GM21737 (cell line): ENCODE results near the gene LCOR.
A peak's percentile ranks its signal among the peaks of the same experiment; 100 is the strongest.
"Not testable (repeated sequence)": the region's sequence is repeated elsewhere in the genome, so short reads cannot be mapped to it uniquely, and the experiment has no call there.

Experiments
- ATAC-seq: cut with Tn5 transposase; IDR thresholded peaks from one replicate; pipeline ENCODE4 v1.9.1; 2021; ENCODE audit warnings: mild to moderate bottlenecking, moderate library complexity; ENCODE audit not compliant: unreplicated experiment

Gene LCOR

DNA sequence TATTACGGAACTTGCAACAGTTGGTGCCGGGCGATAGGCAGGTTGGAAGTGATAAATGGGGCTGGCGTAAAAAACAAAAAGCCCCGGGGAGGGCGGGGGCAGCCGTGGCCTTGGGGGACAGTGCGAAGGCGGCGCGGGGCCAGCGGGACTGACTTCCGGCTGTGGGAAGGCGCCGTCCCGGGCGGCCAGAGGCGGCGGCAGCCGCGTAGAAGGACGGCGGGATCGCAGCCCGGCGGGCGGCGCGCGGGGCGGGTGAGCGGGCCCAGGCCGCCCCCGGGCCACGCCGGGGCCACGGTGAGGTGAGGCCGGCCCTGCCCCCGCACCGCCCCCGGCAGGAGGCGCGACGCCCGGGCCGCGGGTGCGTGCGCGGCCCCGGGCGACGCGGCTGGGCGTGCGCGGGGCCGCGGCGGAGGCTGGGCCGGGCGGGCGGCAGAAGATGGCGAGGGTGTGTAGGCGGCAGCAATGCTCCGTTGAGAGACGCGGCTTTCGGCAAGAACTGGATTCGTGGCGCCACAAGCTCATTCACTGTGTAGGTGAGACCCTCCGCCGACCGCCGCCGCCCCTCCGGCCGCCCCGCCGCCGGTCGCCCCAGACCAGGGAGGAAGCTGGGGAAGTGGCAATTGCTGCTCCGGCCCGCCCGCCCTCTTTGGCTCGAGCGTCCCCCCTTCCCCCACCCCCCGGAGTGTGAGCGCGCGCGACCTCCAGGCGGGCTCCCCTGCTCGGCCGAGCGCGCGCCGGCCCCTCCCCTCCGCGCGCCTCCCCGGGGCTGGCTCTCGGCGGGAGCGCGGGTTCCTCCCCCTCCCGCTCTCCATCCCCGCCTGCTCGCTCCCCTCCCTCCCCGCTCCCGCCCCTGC is at the start of gene LCOR:
Gene LCOR (plus strand): TSS at position 432 of the 854 bp plus-strand sequence. CDS start 116,760 bp downstream, outside the sequence.
- peak; percentile 60 for ATAC-seq

DNA sequence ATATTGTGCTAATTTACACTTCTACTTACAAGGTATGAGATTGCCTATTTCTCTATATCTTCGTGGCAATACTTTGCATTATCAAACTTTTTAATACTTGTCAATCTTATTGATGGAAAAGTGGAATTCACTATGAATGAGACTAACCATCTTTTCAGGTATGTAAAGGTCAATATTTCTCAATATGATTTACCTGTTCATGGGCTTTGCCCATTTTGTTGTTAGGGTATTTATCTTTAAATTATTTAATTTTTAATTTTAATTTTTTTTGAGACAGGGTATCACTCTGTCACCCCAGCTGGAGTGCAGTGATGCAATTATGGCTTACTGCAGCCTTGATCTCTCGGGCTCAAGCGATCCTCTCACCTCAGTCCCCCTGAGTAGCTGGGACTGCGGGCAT is 47.8 kb upstream of the LCOR start:
- ATAC-seq, result no peak

DNA sequence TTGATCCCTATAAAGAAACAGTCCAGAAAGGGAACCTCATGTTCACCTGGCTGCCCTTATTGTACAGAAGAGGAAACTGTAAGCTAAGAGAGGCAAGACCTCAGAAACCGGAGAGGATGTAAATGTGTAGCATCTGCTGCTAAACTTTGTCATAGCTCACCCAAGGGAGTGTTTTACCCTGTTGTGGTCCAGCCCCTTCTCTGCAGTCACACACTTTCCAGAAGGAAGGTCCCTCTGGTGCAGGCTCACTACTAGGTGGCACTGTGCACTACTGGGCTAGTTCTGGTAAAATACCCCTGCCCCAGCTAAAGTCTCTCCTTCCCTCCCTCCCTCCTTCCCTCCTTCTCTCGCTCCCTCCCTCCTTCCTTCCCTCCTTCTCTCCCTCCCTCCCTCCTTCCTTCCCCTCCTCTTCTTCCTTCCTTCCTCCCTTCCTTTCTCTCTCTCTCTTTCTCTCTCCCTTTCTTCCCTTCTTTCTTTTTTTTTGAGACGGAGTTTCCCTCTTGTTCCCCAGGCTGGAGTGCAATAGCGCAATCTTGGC is 42.5 kb upstream of the LCOR start:
- ATAC-seq, result peak; percentile 85

DNA sequence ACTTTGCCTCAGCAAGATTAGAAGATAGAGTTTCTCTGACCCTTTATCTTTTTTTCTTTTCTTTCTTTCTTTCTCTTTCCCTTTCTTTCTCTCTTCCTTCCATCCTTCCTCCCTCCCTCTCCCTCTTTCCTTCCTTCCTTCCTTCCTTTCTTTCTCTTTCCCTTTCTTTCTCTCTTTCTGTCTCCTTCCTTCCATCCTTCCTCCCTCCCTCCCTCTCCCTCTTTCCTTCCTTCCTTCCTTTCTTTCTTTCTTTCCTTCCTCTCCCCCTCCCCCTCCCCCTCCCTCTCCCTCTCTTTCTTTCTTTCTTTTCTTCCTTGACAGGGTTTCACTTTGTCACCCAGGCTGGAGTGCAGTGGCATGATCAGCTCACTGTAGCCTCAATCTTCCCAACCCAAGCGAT is 40.2 kb upstream of the LCOR start:
- ATAC-seq, result no peak

DNA sequence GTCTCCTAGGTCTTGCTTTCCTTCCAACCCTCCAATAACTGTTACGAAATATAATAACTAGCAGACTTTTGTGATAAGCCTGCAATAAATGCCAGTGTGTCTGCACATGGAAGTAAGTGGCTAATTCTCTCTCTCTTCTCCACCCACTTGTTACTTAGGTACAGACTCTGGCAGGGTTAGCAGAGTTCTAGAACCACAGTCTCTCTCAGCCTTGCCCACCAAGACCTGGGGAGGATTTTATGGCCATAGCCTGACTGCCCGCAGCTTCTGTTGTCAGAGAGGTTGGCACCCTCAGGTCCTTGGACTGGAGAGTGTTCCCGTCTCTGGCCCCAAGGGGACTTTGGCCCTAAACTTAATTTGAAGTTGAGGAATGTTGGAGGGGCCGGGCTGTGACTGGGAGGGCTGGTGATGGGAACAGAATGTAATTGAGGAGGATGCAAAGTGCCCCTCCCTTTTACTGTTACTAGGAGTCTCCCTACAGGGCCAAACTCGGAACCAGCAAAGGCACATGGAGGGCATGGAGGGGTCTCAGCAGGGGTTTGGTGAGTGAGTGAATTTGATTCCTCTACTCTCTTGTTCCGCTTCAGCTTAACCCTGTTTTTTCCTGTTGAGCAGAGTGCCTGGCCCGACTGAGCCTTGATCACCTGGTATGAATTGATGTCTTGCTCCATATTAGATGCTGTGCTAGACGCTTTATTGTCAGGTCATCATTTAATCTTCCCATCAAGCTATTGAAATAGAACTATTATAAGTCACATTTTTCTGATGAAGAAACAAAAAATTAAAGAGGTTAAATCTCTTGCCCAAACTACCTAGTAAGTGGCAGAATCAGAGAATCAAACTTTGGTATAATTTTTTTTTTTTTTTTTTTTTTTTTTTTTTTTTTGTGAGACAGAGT is 37.0 kb upstream of the LCOR start:
- ATAC-seq, result no peak

DNA sequence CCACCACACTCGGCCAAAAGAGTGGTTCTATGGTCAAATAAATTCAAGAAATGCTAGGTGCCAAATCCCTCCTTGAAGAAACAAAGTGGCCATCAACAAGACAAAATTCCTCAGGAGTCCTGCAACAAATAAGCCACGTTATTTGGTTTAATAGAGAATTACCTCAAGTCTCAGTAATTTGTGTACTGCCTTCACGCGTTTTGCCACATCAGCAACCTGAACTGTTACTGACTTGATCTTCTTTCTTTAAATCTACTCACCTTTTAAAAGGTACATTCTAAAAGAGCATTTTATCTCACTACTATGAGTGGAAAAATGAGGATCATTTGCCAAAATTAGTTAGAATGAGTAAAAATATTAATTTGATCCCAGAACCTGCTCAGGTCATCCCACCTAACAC is 34.6 kb upstream of the LCOR start:
- ATAC-seq, result no peak

DNA sequence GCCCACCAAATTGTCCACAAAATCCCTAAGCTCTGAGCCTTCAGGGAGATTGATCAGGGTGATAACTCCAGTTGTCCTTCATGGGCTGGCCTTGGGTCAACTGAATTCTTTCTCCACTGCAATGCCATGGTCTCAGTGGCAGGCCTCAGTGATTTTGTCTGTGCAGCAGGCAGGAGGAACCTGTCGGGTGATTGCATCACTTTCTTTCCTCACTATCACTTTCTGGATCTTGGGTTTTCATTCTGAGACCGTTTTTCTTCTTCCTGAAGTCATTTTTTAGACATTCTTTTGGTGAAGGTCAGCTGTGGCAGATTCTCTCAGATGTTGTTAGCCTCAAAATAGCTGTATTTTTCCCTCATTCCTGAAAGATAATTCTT is 28.8 kb upstream of the LCOR start:
- no peak for ATAC-seq

DNA sequence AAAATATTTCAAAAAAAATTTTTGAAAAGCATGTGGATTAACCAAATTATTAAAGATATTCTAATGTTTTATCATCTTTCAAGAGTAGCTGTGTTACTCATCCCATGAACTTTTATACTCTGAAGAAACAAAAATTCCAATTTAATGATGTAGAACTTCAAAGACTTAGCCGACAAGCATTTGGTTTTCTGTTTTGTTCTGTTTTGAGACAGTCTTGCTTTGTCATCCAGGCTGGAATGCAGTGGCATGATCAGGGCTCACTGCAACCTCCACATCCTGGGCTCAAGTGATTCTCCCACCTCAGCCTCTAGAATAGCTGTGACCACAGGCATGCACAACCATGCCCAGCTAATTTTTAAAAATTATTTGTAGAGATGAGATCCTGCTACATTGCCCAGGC is 17.8 kb upstream of the LCOR start:
- ATAC-seq, result no peak

DNA sequence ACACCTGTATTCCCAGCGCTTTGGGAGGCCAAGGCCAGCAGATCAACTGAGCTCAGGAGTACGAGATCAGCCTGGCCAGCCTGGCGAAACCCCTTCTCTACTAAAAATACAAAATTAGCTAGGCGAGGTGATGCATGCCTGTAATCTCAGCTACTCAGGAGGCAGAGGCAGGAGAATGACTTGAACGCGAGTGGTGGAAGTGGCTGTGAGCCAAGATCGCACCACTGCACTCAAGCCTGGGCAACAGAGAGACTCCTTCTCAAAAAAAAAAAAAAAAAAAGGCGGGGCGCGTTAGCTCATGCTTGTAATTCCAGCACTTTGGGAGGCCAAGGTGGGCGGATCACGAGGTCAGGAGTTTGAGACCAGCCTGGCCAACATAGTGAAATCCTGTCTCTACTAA is 13.1 kb upstream of the LCOR start:
- ATAC-seq, result not testable (repeated sequence)

DNA sequence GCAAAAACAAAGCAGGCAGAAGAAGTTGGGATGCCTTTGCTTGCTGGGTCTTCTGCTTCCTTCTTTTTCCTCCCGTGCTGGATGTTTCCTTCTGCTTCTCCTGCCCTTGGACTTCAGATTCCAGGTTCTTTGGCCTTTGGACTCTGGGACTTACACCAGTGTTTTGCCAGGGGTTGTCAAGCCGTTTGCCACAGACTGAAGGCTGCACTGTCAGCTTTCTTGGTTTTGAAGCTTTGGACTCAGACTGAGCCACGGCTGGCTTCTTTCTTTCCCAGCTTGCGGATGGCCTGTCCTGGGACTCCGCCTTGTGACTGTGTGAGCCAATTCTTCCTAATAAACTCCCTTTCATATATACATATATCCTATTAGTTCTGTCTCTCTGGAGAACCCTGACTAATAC is 11.3 kb upstream of the LCOR start:
- no peak for ATAC-seq

DNA sequence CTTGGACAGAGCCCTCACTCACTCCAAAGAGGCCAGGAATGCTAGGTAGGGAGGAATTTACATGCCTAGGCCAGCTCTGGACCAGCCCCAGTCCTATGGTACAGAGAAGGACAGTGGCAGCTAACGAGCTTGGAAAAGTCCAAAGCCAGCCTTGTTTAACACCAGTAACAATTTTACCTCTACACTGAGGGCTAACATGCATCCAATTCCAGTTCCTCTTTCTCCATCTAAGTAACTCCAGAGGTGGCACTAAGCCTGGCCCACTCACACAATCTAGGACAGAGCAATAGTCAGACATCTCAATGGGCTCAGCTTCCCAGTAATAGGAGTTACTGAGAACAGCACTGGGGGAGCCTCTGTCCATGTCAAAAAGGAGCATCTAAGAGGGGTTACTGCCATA is 5.7 kb upstream of the LCOR start:
- ATAC-seq, result no peak

DNA sequence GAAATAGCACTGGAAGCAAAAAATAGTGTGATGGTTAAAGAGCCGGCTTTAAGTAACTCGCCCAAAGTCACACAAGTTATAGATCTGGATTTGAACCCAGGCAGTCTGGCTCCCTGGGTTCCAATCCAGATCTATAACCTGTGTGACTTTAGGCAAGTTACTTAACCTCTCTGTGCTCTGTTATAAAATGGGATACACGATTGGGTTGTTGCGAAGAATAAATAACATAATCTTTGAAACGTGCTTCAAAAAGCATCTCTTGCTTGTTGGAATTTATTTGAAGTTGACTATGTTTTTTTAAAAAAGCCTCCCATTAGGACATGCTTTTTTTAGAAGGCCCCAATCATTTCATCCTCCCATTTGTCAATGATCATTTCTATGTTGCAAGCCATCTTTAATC is 3.5 kb upstream of the LCOR start:
- no peak for ATAC-seq

DNA sequence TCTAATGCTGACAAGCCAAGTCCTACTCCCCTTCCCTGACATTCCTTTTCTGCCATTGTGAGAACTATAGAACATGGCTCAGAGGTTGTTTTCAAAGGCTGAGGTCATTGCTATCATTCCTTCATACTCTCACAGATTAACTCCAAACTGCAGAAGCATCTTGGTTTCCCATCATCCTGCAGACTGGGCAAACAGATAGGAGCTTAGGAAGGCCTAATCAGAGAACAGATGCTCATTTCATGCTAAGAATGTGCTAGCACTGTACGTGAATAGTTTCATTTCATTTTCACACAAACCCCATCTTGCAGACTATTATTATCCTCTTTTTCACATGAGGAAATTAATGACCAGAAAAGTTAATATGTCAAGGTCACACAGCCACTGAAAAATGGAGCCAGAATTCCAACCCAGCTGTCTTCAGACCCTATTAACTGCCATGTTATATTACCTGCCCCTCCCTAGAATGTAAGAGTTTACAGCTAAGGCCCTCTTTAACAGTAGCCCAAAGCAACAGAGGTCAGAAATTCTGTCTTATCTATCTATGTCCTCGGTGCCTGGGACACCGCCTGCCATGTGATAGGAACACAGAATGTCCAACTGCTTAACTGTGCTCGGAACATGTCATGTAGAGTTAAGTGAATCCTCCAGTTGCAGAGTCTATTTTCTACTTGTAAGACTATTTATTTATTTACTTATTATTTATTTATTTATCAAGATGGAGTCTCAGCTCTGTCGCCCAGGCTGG is 2.9 kb upstream of the LCOR start:
- no peak for ATAC-seq

DNA sequence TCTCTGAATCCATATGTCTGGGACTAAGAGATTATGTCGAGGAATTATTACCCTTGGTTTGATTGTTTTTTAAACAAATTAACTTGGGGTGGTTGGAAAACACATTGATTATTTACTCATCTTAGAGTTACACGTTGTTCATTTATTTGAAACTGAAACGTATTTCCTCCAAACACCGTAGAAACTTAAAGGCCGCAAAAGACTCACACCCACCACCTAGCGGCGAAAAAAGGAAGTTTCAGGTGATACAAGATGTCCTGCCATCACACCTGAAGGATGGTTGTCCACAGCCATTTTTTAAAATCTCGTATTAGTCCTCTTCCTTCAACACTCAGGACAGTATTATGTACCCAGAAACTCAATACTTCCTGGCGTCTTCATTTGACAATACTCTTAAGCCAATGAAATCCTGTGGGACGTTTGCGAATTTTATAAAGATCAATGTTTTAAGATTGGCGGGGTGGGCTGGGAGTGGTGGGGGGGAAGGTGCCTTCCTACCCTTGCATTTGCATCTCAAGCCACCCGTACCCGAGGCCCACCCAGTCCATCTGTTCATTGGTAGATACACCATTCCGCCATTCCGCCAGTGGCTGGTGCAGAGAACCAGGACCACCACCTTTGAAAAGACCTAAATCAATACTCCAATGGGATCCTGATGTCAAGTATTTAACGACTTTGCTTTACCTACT is 1.4 kb upstream of the LCOR start:
- ATAC-seq, result no peak

DNA sequence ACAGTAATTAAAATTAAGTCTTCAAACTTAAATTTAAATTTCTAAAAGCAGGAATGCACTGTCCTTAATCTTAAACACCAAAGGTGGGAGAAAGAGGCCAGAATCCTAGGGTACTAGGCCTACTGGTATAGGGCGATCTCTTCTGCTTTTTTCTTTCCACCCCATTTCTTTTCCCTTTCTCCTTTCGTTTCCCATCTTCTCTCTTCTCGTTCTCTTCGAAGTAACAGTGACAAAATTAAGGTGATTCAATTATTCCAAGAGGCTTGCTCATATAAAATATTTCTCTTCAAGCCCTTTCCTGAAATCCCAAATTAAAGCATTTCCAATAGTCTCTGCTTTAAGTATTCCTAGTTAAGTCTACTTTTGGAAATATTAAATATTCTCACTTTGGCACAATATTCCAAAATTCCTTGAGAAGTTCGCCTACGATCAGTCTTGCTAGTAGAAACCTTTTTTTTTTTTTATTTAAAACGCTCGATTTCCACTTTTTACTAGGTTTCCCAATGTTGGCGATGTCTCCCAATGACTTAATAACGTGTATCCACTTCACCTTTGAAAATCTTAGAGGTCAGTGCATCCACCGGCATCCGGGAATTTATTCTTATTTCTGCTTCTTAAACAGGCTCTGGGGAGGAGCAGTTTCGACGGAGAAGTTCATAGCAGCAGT is 765 bp upstream of the LCOR start:
- ATAC-seq, result no peak

DNA sequence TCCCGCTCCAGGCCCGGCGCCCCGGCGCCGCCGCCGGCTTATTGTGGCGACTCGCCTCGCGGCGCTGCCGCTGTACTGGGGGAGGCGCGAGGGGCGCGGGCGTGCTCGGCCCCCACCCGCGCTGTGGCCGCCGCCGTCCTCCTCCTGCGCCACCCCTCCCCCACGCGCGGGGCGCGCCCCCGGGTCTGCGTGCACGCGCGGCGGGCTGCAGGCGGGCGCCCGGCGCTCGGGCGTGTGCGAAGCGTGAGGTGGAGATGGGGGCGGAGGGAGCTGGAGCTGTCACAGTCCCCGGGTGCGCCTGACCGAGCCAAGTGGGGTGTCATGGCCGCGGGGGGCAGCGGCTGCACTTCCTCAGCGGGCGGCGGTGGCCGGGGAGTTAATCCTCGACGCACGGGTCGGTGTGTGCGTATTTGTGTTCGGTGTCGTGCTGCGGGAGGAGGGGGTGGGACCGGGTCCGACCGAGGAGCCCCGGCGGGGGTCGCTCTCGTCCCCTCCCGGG is 672 bp downstream of the LCOR start:
- peak; percentile 58 for ATAC-seq

DNA sequence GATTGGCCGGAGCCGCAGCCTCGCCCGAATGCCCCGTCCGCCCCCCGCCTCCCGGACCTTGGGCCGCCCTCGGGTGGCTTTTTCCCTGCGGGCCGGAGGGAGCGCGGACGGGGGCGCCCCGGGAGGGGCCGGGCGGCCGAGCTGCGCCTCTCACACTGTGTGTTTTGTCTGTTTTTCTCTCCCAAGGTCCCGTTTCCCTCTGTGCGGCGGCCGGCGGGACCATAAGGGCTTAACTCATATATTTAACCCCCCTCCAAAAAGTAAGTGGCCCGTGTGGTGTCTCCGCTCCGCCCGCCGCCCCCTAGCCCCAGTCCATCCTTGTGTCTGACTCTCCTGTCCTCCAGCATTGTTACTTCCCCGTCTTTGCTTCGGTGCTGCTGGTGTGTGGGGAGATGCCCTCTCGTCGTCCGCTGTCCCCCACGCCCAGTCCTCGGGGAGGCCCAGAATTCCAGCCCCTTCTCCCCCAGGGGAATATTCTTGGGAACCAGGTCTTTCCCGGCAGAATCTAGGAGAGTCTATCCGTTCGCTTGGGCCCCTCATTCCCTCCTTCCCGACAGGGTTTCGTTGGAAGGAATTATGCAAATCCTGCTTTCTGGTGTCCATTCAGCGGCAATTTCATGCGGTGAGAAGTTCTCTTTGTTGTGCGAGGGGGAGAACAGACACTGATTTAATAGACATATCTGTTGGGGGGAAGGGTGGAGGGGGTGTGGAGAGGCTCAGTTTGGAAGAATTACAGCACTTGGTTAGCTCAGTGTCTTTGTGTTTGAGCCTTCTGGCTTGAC is 1.3 kb downstream of the LCOR start:
- ATAC-seq, result peak; percentile 13

DNA sequence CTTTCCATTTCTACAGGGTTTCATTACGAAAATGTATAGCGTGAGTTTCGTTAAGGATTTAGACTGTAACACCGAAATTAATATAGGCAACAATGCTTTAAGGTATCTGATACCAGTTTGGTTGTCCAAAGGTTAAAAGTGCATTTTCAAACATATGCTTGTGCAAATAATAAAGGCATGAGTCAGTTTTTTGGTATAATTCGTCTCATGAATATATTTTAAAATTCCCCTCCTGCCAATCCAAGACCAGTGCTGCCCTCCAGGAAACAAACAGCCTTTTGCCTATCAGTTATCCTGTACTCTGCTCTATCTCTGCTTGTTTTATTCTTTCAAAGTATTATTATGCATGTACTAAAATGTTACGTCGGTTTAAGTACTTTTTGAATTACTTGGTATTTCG is 2.0 kb downstream of the LCOR start:
- ATAC-seq, result no peak

DNA sequence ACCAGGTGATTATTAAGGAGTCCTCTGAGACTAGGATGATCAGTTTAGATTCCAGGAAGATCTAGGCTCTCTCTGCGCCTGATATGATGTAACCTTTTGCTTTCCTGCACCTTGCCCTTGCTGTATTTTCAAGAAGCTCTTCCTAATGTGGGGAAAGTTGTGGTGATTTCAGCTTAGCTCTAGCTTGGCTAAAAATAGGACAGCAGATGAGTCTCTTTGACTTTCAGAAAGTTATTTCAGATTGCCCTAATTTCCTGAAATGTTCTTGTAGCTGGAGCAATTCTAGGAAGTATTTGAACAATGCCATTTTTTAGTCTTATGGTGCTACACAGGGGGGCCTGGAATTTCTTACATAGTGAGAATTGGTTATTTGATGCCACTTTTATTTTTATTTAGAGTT is 3.8 kb downstream of the LCOR start:
- ATAC-seq, result no peak
